ENCODE measurements around the gene FSD1.
"Not testable (repeated sequence)": the region's sequence is repeated elsewhere in the genome, so short reads cannot be mapped to it uniquely, and the experiment has no call there.

The FSD1 gene

GRCh38 chr19:4346020-4346383 is 41.6 kb downstream of the FSD1 start:
- no peak for DNase-seq

GRCh38 chr19:4347521-4347920 is 43.1 kb downstream of the FSD1 start:
- no peak for DNase-seq

GRCh38 chr19:4349225-4349624 is 44.8 kb downstream of the FSD1 start:
- DNase-seq = not testable (repeated sequence)

- no peak for DNase-seq
Measured at GRCh38 chr19:4350111-4350510, 45.7 kb downstream of the FSD1 start.

- DNase-seq = no peak
Measured at GRCh38 chr19:4350726-4351125, 46.3 kb downstream of the FSD1 start.

GRCh38 chr19:4352701-4353121 is 48.3 kb downstream of the FSD1 start:
- DNase-seq = peak; percentile 29

- DNase-seq = no peak
Measured at GRCh38 chr19:4354282-4354681, 49.9 kb downstream of the FSD1 start.

- DNase-seq = no peak
Measured at GRCh38 chr19:4354897-4355296, 50.5 kb downstream of the FSD1 start.

- DNase-seq = no peak
Measured at GRCh38 chr19:4357095-4357797, 52.8 kb downstream of the FSD1 start.

GRCh38 chr19:4357921-4358326 is 53.5 kb downstream of the FSD1 start:
- DNase-seq = no peak

GRCh38 chr19:4358709-4359626 is 54.6 kb downstream of the FSD1 start:
- DNase-seq = no peak

GRCh38 chr19:4359627-4360000 is 55.2 kb downstream of the FSD1 start:
- DNase-seq = no peak

- DNase-seq = no peak
Measured at GRCh38 chr19:4360081-4360569, 55.7 kb downstream of the FSD1 start.

GRCh38 chr19:4360641-4361151 is 56.3 kb downstream of the FSD1 start:
- no peak for DNase-seq

- no peak for DNase-seq
Measured at GRCh38 chr19:4361152-4362046, 57.0 kb downstream of the FSD1 start.

- no peak for DNase-seq
Measured at GRCh38 chr19:4362101-4362828, 57.9 kb downstream of the FSD1 start.

GRCh38 chr19:4362831-4363545 is 58.6 kb downstream of the FSD1 start:
- DNase-seq = no peak

GRCh38 chr19:4363571-4364304 is 59.3 kb downstream of the FSD1 start:
- no peak for DNase-seq

GRCh38 chr19:4365341-4365740 is 60.9 kb downstream of the FSD1 start:
- DNase-seq = no peak

GRCh38 chr19:4365791-4366665 is 61.6 kb downstream of the FSD1 start:
- no peak for DNase-seq

Measured in kidney glomerular epithelial cell (primary cell).